Medulla oblongata (tissue), 1 donor: Measurements from ENCODE around the gene GRID2IP.
"Not testable (repeated sequence)": the region's sequence is repeated elsewhere in the genome, so short reads cannot be mapped to it uniquely, and the experiment has no call there.

Experiments used
- DNase-seq: peaks from one replicate; pipeline ENCODE4 v3.0.0-alpha.2; 2015; ENCODE audit errors: extremely low spot score

GRID2IP gene

DNA sequence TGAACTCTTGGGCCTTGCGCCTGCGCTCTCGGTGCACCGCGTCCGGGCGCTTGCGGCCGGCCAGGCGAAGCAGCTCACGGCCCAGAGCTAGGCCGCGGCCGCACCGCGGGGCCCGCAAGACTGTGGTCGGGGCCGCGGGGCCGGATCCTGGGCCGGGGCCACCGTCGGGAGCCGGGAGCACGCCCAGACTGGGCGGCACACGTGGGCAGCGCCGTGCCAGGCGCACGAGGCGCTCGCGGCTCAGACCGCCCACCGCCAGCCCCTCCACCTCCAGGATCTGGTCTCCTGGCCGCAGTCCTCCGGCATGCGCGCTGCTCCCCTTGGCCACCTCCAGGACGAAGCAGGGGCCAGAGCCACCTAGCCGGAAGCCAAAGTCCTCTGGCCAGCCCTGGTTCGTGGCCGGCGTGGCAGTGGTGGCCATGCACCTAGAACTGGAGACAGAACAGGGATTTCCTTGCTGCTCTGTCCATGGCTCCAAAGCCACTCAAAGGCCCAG, at the start of gene GRID2IP:
Gene GRID2IP, minus strand, starts transcription at position 446 of the 496 bp plus-strand sequence. Its CDS starts 25 bp downstream, at position 421.
- no peak for DNase-seq

- no peak for DNase-seq
These were observed 48.8 kb upstream of the GRID2IP start for GRCh38 chr7:6600093-6600492.

DNA sequence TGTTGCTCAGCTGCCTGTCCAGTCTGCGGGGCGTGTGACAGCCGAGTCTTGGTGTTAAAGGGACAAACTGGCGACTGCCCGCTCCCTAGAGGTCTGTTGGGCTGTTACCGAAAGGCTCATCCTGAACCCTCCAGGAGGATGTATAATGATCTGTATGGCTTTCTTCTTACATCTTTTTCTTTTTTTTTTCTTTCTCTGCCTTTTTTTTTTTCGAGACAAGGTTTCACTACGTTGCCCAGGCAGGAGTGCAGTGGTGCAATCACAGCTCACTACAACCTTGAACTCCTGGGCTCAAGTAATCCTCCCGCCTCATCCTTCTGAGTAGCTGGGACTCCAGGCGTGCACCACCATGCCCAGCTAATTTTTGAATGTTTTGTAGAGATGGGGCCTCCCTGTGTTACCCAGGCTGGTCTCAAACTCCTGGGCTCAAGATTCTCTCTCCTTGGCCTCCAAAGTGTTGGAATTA, 39.4 kb upstream of the GRID2IP start:
- no peak for DNase-seq

GRCh38 chr7:6589829-6590644, 38.8 kb upstream of the GRID2IP start, which contains the start of gene INTS15:
INTS15 (plus strand) TSS chr7:6590021; CDS start chr7:6590284, 263 bp downstream.
- peak; percentile 62 for DNase-seq

DNA sequence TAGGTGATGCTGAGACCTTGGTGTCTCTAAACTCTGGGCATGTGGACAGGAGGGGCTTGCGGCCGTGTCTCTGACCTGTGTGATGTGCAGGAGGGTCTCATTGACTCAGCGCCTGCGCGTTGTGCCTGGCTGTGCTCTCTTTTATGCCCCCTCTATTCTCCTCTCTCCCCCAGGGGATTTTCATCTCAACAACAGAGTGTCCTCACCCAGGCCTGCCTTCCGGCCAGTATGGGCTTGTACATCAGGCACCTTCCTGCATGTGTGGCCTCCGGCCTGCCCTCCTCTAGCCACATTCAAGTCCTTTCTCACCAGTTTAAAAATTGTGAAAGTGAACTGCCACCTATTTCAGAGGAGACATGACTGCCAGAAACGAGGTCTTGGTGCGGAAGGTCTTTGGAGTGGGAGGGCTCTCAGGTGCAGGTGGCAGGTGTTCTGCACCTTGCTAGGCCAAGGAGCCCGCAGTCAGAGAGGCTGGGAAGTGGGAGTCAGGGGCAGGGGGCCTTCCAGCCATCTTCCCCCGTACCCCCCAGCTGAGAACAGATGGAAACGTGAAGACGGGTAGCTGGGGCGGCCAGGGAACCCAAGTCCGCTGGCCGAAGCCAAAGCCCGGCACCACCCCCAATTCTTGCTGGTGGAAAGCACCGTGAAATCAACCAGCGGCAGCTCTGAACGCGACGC, 38.0 kb upstream of the GRID2IP start:
- DNase-seq, result no peak

GRCh38 chr7:6588566-6588965, 37.3 kb upstream of the GRID2IP start:
- no peak for DNase-seq

- DNase-seq, result not testable (repeated sequence)
These were observed 34.6 kb upstream of the GRID2IP start for GRCh38 chr7:6585746-6586432.

DNA sequence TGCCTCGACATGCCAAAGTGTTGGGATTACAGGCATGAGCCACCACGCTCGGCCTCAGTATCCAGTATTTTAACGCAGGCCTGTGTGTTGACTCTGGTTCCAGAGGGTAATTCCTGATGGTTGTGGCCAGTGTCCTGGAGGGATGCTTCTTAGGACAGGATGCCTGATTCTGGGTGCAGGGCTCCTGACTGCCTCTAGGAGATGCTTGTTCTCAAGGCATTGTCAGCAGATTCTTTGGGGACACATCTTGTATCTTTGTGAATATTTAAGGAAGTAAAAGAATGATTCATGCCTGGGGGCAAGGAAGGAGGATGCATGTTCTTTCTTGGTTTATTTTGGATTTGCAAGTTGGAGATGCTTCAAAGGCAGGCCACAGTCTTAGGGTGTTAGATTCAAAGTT, 28.2 kb upstream of the GRID2IP start:
- no peak for DNase-seq

DNA sequence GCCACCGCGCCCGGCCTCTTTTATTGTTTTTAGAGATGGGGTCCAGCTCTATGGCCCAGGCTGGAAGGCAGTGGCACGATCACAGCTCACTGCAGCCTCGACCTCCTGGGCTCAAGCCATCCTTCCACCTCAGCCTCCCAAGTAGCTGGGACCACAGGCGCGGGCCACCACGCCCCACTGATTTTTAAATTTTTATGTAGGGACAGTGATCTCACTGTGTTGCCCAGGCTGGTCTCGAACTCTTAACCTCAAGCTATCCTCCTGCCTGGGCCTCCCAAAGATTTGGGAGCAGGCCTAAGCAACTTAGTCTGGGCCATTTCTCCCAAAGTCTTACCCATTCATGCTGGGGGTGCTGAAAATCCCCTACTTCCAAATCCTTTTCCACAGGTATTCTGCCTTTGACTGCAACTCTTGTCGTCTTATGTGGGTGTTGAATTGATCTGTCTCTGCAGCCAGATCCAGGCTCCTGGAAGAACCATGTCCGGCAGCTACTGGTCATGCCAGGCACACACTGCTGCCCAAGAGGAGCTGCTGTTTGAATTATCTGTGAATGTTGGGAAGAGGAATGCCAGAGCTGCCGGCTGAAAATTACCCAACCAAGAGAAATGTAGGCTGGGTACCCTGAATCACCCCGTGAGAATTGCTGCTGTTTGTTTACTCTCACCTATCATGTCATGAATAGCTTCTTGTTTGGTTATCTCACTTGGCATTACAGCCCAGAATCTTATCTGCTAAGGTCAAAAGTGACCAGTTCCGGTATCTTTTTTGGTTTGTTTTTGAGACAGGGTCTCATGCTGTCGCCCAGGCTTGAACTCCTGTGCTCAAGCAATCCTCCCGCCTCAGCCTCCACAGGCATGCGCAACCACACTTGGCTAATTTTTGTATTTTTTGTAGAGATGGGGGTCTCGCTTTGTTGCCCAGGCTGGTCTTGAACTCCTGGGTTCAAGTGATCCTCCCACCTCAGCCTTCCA, 27.1 kb upstream of the GRID2IP start:
- no peak for DNase-seq

DNA sequence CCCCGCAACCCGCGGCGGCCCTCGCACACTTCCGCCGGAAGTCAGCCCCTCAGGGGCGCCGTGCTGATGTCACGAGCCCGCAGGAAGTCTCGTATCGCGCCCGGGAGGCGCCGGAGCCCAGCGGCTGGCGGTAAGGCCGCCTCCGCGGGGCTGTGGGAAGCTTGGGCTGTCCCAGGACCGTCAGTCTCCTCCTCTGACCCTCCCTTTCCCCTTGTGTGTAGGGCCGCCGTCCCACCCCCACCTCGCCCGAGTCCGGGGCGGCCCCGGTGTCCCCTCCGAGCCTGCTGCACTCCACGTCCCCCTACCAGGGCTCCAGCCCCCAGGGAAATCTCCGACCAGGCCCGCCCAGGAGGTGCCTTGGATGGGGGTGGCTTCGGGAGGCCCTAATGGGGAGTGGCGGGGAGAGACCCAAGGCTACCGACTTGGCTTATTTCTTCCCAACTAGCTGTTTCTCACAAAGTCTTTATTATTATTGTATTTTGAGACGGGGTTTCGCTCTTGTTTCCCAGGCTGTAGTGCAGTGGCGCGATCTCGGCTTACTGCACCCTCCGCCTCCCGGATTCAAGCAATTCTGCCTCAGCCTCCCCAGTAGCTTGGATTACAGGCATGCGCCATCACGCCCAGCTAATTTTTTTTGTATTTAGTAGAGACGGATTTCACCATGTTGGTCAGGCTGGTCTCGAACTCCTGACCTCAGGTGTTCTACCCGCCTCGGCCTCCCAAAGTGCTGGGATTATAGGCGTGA, 26.3 kb upstream of the GRID2IP start, which contains the start of gene ZDHHC4:
Gene ZDHHC4, plus strand, starts transcription at position 86 of the 745 bp plus-strand sequence. CDS start 3,108 bp downstream, outside the sequence.
- DNase-seq, result peak; percentile 86

- DNase-seq, result not testable (repeated sequence)
These were observed 25.7 kb upstream of the GRID2IP start for GRCh38 chr7:6576867-6577368.

GRCh38 chr7:6576024-6576866, 25.0 kb upstream of the GRID2IP start:
- DNase-seq, result no peak

GRCh38 chr7:6575281-6576023, 24.2 kb upstream of the GRID2IP start:
- DNase-seq, result no peak

DNA sequence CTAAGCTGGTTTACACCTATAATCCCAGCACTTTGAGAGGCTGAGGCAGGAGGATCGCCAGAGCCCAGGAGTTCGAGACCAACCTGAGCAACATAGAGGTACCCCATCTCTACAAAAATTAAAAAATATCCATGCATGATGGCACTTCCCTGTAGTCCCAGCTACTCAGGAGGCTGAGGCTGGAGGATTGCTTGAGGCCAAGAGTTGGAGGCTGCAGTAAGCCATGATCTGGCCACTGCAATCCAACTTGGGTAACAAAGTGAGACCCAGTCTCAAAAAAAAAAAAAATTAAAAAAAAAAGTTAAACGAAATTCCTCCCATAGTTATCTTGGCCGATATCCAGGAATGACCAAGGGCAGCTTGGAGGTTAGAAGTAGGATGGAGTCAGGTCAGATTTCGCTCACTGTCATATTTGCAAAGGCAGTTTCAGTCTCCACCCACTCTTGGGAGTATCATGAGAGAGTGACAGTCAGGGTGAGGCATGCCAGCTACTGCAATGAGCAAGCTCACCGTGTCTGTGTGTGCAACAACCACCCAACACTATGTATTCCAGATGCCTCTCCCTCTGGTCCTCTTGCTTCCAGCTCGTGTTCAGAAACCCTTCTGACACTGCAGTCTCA, 20.0 kb upstream of the GRID2IP start:
- no peak for DNase-seq

GRCh38 chr7:6567886-6568285, 16.6 kb upstream of the GRID2IP start:
- no peak for DNase-seq

DNA sequence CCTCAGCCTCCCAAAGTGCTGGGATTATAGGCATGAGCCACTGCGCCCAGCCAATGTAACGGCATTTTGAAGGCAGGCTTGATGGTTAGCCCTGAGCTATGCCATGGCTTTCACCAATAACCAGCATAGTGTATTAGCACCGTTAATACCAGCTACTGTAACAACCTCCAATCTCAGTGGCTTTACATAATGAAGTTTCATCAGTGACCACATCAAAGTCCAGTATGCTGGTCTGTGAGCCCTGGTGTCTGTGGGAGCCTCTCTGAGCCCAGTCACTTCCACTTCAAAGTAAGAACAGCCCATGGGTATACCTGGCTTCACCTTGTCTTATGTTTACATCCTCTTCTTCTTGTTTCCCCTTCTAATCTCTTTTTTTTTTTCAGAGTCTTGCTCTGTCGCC, 14.4 kb upstream of the GRID2IP start:
- DNase-seq, result no peak

DNA sequence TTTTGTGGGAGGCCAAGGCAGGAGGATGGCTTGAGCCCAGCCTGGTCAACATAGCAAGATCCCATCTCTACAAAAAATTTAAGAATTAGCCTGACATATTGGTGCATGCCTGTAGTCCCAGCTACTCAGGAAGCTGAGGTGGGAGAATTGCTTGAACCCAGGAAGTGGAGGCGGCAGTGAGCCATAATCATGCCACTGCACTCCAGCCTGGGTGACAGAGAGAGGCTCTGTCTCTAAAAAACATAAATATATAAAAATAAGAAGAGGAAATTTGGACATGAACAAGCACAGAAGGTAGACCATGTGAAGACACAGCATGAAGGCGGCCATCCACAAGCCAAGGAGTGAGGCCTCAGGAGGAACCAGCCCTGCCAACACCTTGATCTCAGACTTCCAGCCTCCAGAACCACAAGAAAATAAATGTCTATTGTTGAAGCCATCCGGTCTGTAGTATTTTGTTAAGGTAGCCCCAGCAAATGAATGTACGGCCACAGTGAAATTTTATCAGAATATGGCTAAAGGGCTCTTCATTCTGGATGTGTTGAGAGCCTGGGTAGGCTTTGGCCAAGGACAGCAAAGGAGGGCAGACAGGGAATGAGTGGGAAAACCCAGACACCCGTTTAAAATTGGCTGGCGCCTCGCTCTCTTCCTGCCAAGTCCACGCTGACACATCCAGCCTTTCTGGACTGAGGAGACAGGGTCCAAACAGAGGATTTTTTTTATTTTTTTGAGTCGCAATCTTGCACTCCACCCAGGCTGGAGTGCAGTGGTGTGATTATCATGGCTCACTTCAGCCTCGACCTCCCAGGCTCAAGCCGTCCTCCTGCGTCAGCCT, 12.9 kb upstream of the GRID2IP start:
- peak; percentile 55 for DNase-seq
